HG03025 (cell line): ENCODE results near the gene TPM1.

Experiments used
- ATAC-seq: cut with Tn5 transposase; IDR thresholded peaks from one replicate; pipeline ENCODE4 v1.9.1; 2021; ENCODE audit warnings: mild to moderate bottlenecking, moderate library complexity; ENCODE audit not compliant: unreplicated experiment, low FRiP score

Gene TPM1

GRCh38 chr15:63072023-63072650, 29.6 kb downstream of the TPM1 start:
- no peak for ATAC-seq

DNA sequence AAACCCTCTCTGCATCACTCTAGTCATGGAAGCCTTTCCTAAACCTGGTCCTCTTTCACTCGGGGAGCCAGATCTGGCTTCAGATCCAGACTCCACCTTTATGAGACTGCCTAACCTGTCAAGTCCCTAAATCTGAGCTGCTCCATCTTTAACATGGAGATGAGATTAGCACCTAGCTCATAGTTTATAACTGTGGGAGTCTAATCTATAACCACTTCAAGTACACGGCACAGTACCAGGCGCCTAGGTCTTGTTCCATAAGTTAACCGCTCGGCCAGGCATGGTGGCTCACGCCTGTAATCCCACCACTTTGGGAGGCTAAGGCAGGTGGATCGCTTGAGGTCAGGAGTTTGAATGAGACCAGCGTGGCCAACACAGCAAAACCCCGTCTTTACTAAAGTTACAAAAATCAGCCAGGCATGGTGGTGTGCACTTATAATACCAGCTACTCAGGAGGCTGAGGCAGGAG, 30.3 kb downstream of the TPM1 start:
- no peak for ATAC-seq

GRCh38 chr15:63073497-63074172, 31.1 kb downstream of the TPM1 start:
- ATAC-seq, result no peak

DNA sequence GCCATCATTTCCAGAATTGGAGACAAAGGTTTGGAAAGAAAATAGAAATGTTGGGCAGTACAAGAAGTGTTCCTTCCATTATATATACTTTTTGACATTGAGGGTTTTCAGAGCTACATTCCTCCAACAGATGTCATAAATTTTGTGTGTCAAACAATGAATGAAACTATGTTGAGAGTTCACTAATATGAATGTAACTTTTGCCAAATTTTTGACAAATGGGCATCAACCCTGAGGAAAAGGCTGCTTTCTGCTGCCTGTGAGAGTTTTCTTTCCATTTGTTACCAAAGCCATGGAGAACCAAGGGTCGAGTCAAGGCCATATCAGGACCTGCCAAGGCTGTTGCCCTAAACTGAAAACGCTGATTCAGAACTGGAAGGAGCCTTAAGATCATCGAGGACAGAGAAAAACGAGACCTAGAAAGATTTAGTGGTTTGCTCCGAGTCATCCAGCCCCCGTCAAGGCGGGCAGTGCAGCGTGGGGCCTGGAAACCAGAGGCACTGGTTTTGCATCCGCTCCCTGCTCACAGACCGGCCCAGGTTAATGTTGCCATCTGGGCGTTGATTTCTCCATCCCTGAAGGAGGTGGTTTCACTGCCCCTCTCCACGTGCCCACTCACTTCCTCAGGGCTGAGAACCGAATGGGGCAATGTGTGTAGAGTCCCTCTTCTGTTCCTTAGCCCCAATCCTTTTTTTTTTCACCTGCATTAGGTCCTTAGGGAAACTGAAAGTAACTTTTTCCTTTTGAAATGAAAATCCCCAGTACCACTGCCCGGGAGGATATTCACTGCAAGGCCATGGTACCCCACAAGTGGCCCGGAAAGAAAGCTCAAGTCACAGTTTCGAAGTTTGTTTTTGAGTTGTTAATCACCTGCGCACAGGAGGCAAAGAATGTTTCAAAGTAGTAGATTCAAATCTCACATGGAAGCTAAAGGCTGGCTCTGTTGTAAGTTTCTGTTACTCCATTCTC, 32.8 kb downstream of the TPM1 start:
- no peak for ATAC-seq

DNA sequence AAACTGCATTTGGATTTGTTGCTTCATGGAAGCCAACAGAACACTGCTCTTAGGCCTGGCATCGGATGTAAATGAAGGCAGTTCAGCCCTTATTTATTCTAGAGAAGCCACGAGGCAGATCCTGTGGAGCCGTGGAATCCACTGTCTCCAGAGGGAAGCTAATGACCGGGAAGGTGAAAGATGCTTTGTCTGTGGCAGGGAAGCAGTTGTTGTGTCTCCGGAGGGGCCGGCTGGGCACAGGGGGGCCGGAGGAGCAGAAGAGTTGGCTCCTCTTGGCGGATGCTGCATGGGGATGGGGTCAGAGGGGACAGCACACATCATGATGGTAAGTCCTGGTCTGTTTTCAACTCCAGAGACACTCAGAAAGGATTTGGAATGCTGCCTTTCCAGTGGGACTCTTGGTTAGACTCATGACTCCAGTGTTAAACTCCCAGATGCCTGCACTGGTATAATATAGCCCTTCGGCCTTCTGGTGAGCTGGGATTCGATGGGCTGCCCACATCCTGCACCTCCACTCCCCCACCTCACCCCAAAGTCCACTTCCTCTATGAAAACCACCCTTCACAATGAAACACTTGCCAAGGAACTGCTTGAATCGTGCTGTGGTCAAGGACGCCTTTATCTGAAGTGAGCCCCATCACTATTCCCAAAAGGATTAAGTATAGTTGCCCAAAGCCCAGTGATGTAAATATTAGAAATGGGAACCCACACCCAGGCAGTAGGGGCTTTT, 33.6 kb downstream of the TPM1 start:
- ATAC-seq, result no peak

DNA sequence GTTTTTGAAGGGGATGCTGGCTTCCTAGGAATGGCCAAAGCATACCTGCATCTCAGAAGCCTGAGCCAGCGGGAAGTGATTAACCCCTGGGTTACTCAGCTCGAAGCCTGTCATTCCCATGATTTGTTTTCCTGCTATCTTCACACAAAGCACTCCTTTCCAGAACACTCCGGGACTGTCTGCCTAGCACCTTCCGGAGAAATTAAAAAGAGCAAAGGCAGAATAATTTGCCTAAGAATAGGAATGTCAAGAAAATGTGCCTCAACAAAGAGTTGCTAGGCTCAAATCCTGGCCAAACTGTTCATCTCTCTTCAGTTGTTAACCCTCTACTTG, 34.1 kb downstream of the TPM1 start:
- no peak for ATAC-seq

DNA sequence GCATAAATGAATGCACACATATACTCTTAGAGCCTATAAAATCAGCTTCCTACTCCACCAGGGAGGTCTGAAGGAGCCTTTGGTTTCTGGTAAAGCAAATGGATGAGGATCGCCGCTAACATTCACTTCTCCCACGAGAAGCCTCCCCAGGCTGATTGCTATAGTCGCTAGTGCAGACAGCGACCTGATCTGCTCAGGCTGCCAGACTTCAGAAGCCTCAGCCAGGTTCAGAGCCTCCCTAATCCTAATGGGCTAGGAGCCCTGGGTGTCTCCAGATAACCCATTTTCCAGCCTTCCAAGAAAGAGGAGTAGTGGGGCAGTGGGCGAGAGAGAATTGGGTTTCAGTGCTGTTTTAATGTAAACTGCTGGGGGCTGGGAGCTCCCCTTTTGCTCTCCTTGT, 35.4 kb downstream of the TPM1 start:
- ATAC-seq, result no peak

DNA sequence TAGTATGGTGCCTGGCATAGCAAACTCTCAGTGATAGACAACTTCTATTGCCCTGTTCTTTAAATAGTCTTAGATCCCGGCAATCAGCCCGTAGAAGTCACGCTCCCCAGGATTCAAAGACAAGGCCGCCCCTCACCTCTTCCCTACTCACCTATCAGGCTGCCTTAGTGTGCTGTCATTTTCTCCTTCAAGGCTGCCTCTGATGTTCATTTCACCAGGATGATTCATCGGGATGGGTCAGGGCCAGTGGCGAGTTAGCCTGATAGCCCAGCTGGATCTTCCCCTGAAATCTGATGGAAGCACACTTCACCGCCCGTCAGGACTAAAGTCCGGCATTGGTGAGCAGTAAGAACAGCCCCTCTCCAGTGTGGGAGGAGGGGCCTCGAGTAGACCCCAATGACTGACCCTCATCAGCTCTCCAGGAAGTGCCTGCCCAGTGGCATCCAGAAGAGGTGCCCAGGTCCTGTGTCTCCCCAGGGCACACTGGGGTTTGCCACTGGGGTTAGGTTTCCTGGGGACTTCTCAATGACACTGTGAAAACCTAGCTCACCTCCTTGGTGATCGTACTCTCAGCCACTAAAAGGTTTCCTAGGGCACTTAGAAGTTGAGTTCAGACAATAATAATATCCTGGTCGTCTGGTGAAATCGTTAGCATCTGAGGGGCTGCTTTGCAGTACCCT, 37.5 kb downstream of the TPM1 start:
- ATAC-seq, result no peak

DNA sequence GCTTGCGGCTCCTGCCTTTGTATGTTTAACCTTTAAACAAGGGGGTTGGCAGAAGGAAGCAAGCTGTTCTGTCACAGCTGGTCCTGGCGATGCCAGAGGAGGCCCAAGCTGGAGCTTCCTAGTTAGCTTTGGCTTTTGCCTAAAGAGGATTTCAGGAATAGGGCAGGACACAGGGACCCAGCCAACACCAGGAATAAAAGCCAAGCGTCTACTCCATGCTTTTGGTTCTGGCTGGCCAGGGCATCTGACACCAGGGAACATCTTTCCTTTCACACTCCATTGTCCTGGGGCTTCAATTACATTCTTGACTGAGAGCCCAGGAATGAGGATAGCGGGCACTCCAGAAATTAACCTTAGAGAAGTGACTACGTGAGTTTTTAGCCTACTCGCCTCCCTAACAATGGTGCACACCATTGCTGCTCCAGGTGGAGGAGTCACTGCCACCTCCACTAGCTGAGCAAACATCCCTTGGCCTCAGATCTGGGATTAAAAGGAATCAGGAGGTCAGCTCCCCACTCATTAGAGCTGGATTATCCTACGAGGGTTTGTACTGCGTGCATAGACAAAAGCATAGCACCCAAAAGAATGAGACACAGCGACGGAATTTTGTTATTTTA, 38.2 kb downstream of the TPM1 start:
- ATAC-seq, result no peak

DNA sequence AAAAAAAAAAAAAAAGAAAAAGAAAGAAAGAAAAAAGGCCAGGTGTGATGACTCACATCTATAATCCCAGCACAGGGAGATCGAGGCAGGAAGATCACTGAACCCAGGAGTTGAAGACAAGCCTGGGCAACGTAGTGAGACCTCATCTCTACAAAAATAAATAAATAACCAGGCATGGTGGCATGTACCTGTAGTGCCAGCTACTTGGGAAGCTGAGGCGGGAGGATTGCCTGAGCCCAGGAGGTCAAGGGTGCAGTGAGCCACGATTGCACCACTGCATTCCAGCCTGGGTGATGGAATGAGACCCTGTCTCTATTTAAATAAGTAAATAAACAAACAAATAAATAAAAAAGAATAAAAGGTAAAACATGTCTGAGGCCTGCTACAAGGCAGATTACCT, 39.8 kb downstream of the TPM1 start:
- no peak for ATAC-seq

- no peak for ATAC-seq
Measured at GRCh38 chr15:63083044-63083443, 40.5 kb downstream of the TPM1 start.

DNA sequence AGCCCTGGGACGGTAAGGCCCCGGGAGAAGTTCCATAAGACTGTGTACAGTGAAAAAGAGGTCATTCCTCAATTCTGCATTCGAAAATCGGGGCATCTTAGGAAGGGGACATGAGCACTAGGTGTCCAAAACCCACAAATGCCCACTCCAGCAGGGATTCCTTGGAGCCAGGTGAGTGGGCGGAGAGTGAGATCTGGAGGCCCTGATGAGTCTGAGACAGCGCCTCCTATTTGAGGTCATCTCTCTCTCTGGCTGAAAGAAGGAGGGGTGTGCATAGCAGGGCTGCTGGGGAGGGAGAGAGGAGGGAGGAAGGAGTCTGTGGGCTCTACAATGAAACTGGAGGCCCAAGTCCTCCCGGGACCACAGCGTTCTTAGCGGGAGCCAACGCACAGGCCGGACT, 41.0 kb downstream of the TPM1 start:
- no peak for ATAC-seq

GRCh38 chr15:63084806-63085205, 42.3 kb downstream of the TPM1 start:
- ATAC-seq, result no peak

- ATAC-seq, result no peak
Measured at GRCh38 chr15:63085289-63085688, 42.7 kb downstream of the TPM1 start.

GRCh38 chr15:63086271-63086670, 43.7 kb downstream of the TPM1 start:
- no peak for ATAC-seq

DNA sequence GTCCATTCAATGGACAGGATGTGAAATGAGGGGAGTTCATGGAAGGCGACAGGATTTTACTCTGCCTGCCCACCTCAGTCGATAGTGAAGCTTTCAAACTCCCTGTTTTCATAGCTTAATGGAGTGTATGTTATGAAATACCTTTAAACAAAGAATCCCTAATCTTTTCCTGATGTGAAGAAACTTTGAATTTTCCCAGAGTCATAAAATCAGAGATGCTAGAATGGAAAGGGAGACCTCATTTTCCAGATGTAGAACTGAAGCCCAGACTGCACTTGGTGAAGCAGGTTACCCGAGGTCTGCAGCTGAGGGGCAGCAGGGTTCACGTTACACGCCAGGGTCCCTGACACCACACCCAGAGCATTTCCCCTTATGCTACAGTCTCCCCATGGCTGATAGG, 44.4 kb downstream of the TPM1 start:
- no peak for ATAC-seq

DNA sequence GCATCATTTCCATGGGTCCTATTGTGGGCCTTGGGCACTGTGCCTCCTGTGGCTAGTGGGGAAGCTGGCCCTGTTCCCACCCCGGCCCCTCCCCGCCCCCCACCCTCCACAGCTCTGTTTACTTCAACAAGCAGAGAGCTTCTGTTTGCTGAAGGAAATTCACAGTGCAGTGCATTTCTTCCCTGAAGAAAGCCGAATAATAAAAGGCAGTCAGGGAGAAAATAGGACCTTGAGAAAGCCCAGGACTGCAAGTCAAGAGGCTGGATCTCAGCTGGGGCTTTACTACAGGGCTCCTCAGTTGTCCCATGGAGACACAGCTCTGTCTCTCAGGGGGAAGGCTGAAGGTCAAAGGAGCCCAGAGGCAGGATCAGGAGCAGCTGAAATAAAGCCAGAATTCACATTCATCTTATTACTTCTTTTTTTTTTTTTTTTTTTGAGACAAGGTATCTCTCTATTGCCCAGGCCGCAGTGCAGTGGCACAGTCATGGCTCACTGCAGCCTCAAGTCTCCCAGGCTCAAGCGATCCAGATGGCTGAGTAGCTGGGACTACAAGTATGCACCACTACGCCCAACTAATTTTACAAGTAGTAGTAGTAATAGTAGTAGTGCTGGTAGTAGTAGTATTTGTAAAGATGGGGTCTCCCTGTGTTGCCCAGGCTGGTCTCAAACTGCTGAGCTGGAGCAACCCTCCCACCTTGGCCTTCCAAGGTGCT, 46.1 kb downstream of the TPM1 start:
- no peak for ATAC-seq

- ATAC-seq, result no peak
Measured at GRCh38 chr15:63089260-63090043, 46.9 kb downstream of the TPM1 start.
